ENCODE measurements around the gene CNTN5.

Gene CNTN5

GRCh38 chr11:100338144-100338840 is 1317.5 kb downstream of the CNTN5 start:
- DNase-seq (ENCODE audit: low read depth) = no peak
- TF ChIP-seq CTCF (IDR thresholded peaks at IDR 0.05; ENCODE audit: low read depth, low read length, missing control alignments) = no peak
- H3K4me3 ChIP-seq (ENCODE audit: low read depth, low read length) = no peak overlapping the region

- DNase-seq (ENCODE audit: low read depth) = no peak
- H3K4me3 ChIP-seq (ENCODE audit: low read depth, low read length) = no peak overlapping the region
- no peak for TF ChIP-seq CTCF (IDR thresholded peaks at IDR 0.05; ENCODE audit: low read depth, low read length, missing control alignments)
Observed at GRCh38 chr11:100340466-100341319, 1319.9 kb downstream of the CNTN5 start.

GRCh38 chr11:100353083-100353482 is 1332.3 kb downstream of the CNTN5 start:
- TF ChIP-seq CTCF (IDR thresholded peaks at IDR 0.05; ENCODE audit: low read depth, low read length, missing control alignments) = no peak
- no peak overlapping the region for H3K4me3 ChIP-seq (ENCODE audit: low read depth, low read length)
- no peak for DNase-seq (ENCODE audit: low read depth)

GRCh38 chr11:100354736-100355135 is 1334.0 kb downstream of the CNTN5 start:
- no peak overlapping the region for H3K4me3 ChIP-seq (ENCODE audit: low read depth, low read length)
- no peak for DNase-seq (ENCODE audit: low read depth)
- TF ChIP-seq CTCF (IDR thresholded peaks at IDR 0.05; ENCODE audit: low read depth, low read length, missing control alignments) = no peak

- no peak overlapping the region for H3K4me3 ChIP-seq (ENCODE audit: low read depth, low read length)
- TF ChIP-seq CTCF (IDR thresholded peaks at IDR 0.05; ENCODE audit: low read depth, low read length, missing control alignments) = no peak
- no peak for DNase-seq (ENCODE audit: low read depth)
Observed at GRCh38 chr11:100356035-100356434, 1335.3 kb downstream of the CNTN5 start.

GRCh38 chr11:100359281-100359680 is 1338.5 kb downstream of the CNTN5 start:
- no peak overlapping the region for H3K4me3 ChIP-seq (ENCODE audit: low read depth, low read length)
- no peak for TF ChIP-seq CTCF (IDR thresholded peaks at IDR 0.05; ENCODE audit: low read depth, low read length, missing control alignments)
- DNase-seq (ENCODE audit: low read depth) = no peak

Data from GM12864 (cell line).